HepG2 (cell line): ENCODE data around the gene RPLP2. TPM values are rescaled to one million over a fixed set of nuclear protein-coding genes. Genes with fewer than 3 reads are reported as not detected.

Source experiments
- ATAC-seq: fragments of 200-7000 bp; cut with Tn5 transposase; 3 replicates; pipeline ENCODE4 v1.9.1; 2020; ENCODE audit warnings: mild to moderate bottlenecking, moderate library complexity
- BruUV-seq: library from RNA; stranded (reverse); fragments of 400-500 nt; replicated peaks from 2 replicates; lab custom pipeline; 2021; lab: Mats Ljungman, UMichigan
- CTCF ChIA-PET: fragments of 300-600 bp; formaldehyde crosslinking; extraction: SDS; loops from one replicate; lab custom pipeline; 2021; ENCODE audit warnings: low total read pairs, inconsistent platforms, low intra/inter-chr PET ratio; lab: Yijun Ruan, JAX
- POLR2A ChIA-PET: fragments of 350-600 bp; sonication (Branson Sonifier 250); formaldehyde crosslinking; loops from one replicate; lab custom pipeline; 2020; ENCODE audit warnings: antibody characterized with exemption, inconsistent platforms; lab: Yijun Ruan, JAX
- DNase-seq: peaks from one replicate; pipeline ENCODE4 v3.0.0-alpha.2; 2015; ENCODE audit warnings: low spot score
- FAIRE-seq: peaks from 3 replicates; lab custom pipeline; 2011; peaks lifted over from hg19 to GRCh38; lab: Jason Lieb, UNC
- H2AFZ ChIP-seq: one replicate; pipeline ENCODE4 v1.6.1; 2011; ENCODE audit warnings: low read length, inconsistent platforms
- H3K27ac ChIP-seq: fragments of 300-600 bp; 3 replicates; pipeline ENCODE4 v1.8.0; 2011; ENCODE audit warnings: mixed run types, mild to moderate bottlenecking, mixed read lengths, low read length, inconsistent platforms; ENCODE audit not compliant: insufficient read depth; ENCODE audit errors: extremely low read length
- H3K27me3 ChIP-seq, 2 experiments: fragments of 200-600 bp in 1 of 2; 2 replicates in 1 of 2; 3 replicates in 1 of 2; pipeline versions ENCODE4 v1.6.0 to v1.8.0; 2011; ENCODE audit warnings: low read length in 2 of 2, mild to moderate bottlenecking in 2 of 2, moderate library complexity in 2 of 2, inconsistent platforms in 1 of 2; ENCODE audit not compliant: insufficient read depth in 2 of 2, control insufficient read depth in 1 of 2
- H3K36me3 ChIP-seq, 2 experiments: fragments of 200-600 bp in 1 of 2; replicated peaks in 1 of 2; 2 replicates in 1 of 2; 3 replicates in 1 of 2; pipeline versions ENCODE4 v1.5.1 to v1.8.0; 2011; ENCODE audit warnings: low read length in 2 of 2, inconsistent platforms in 1 of 2; ENCODE audit not compliant: insufficient read depth in 2 of 2, control insufficient read depth in 1 of 2
- H3K4me1 ChIP-seq: 2 replicates; pipeline ENCODE4 v1.5.1; 2012; ENCODE audit warnings: low read length, inconsistent platforms; ENCODE audit not compliant: insufficient read depth
- H3K4me2 ChIP-seq: 2 replicates; pipeline ENCODE4 v1.6.0; 2011; ENCODE audit warnings: low read depth, low read length, inconsistent platforms
- H3K4me3 ChIP-seq, 3 experiments: fragments of 200-600 bp in 1 of 3; sonication (generic), shearing (Covaris generic) in 1 of 3; replicated peaks in 1 of 3; 2 replicates each; pipeline ENCODE4 v1.5.1; 2011 to 2016; ENCODE audit warnings: low read length in 3 of 3, inconsistent platforms in 2 of 3, low read depth in 2 of 3, mild to moderate bottlenecking in 2 of 3, control low read depth in 1 of 3, mixed read lengths in 1 of 3; ENCODE audit not compliant: insufficient read depth in 1 of 3
- H3K79me2 ChIP-seq: one replicate; pipeline ENCODE4 v1.6.1; 2011; ENCODE audit warnings: low read length, inconsistent platforms; ENCODE audit not compliant: insufficient read depth
- H3K9ac ChIP-seq: 2 replicates; pipeline ENCODE4 v1.6.0; 2011; ENCODE audit warnings: mild to moderate bottlenecking, low read depth, low read length, inconsistent platforms; ENCODE audit not compliant: insufficient read depth
- H3K9me3 ChIP-seq: 2 replicates; pipeline ENCODE4 v1.5.1; 2012; ENCODE audit warnings: mild to moderate bottlenecking, low read length
- H4K20me1 ChIP-seq: 2 replicates; pipeline ENCODE4 v1.6.0; 2011; ENCODE audit warnings: inconsistent platforms, mild to moderate bottlenecking, low read length, moderate library complexity; ENCODE audit not compliant: insufficient read depth
- AKAP8 ChIP-seq: sonication (generic); formaldehyde crosslinking; IDR thresholded peaks from 2 replicates; pipeline ENCODE4 v1.5.1; 2020; ENCODE audit warnings: mild to moderate bottlenecking, missing genetic modification reagents
- ASH2L ChIP-seq: fragments of 300-600, 200-600 bp; sonication (generic); IDR thresholded peaks from 2 replicates; pipeline ENCODE4 v1.7.0; 2017; ENCODE audit warnings: low read depth, mild to moderate bottlenecking, moderate library complexity, mixed read lengths, low read length; ENCODE audit not compliant: insufficient read length
- DBP ChIP-seq: sonication (generic); formaldehyde crosslinking; IDR thresholded peaks from 2 replicates; pipeline ENCODE4 v1.4.0; 2020; ENCODE audit warnings: missing genetic modification reagents; ENCODE audit errors: not compliant biosample characterization
- ELF4 ChIP-seq: sonication (generic); formaldehyde crosslinking; IDR thresholded peaks from 2 replicates; pipeline ENCODE4 v1.5.0; 2020; ENCODE audit warnings: missing genetic modification reagents, mild to moderate bottlenecking, moderate library complexity, borderline replicate concordance
- ETV5 ChIP-seq: IDR thresholded peaks from 2 replicates; pipeline ENCODE4 v1.6.1; 2018; ENCODE audit warnings: missing biosample characterization, missing genetic modification reagents, inconsistent platforms, borderline replicate concordance
- FOXM1 ChIP-seq: sonication (generic); formaldehyde crosslinking; IDR thresholded peaks from 2 replicates; pipeline ENCODE4 v1.5.0; 2020; ENCODE audit warnings: missing genetic modification reagents
- HOXA7 ChIP-seq: sonication (generic); formaldehyde crosslinking; IDR thresholded peaks from 2 replicates; pipeline ENCODE4 v1.8.1; 2022; ENCODE audit warnings: mild to moderate bottlenecking, missing genetic modification reagents, moderate library complexity
- JUN ChIP-seq: sonication (generic); formaldehyde crosslinking; IDR thresholded peaks from 2 replicates; pipeline ENCODE4 v1.4.0; 2020; ENCODE audit warnings: mild to moderate bottlenecking, missing genetic modification reagents
- MAFG ChIP-seq: sonication (generic); formaldehyde crosslinking; IDR thresholded peaks from 2 replicates; pipeline ENCODE4 v1.5.1; 2020; ENCODE audit warnings: mild to moderate bottlenecking, missing genetic modification reagents
- MLLT10 ChIP-seq: sonication (generic); formaldehyde crosslinking; IDR thresholded peaks from 2 replicates; pipeline ENCODE4 v1.4.0; 2020; ENCODE audit warnings: missing genetic modification reagents
- MXD4 ChIP-seq: IDR thresholded peaks from 2 replicates; pipeline ENCODE4 v1.6.1; 2016; ENCODE audit warnings: mild to moderate bottlenecking, missing biosample characterization, missing genetic modification reagents
- PREB ChIP-seq: sonication (generic); formaldehyde crosslinking; IDR thresholded peaks from 2 replicates; pipeline ENCODE4 v1.4.0; 2020; ENCODE audit warnings: missing genetic modification reagents
- PRMT3 ChIP-seq: sonication (generic); formaldehyde crosslinking; IDR thresholded peaks from 2 replicates; pipeline ENCODE4 v1.8.1; 2022; ENCODE audit warnings: low read depth, mild to moderate bottlenecking, moderate library complexity, missing genetic modification reagents, borderline replicate concordance
- THAP9 ChIP-seq: sonication (generic); formaldehyde crosslinking; IDR thresholded peaks from 2 replicates; pipeline ENCODE4; 2020; ENCODE audit warnings: missing genetic modification reagents, mild to moderate bottlenecking, borderline replicate concordance
- ZBTB25 ChIP-seq: IDR thresholded peaks from 2 replicates; pipeline ENCODE4 v1.6.1; 2018; ENCODE audit warnings: missing genetic modification reagents
- ZNF263 ChIP-seq: sonication (generic); formaldehyde crosslinking; IDR thresholded peaks from 2 replicates; pipeline ENCODE4 v1.4.0; 2020; ENCODE audit warnings: missing genetic modification reagents
- ZNF784 ChIP-seq: sonication (generic); formaldehyde crosslinking; IDR thresholded peaks from 2 replicates; pipeline ENCODE4 v1.5.1; 2020; ENCODE audit warnings: missing genetic modification reagents, mild to moderate bottlenecking, borderline replicate concordance
- WGBS: methylation state at CpG from one replicate; pipeline ENCODE4 v1.1.6; 2017; ENCODE audit warnings: low lambda C conversion rate; 5-methylcytosine and 5-hydroxymethylcytosine counted together
- in situ Hi-C: cut with HindIII; loops from 2 replicates; pipeline ENCODE4 v1.10.0; 2017; ENCODE audit warnings: low pct_unique_long_range_greater_than_20kb; ENCODE audit not compliant: extremely low pct_ligation_motif_present
- intact Hi-C: fragments of 100-400 bp; cut with micrococcal nuclease; formaldehyde crosslinking; loops from one replicate; pipeline ENCODE4 v1.10.0; 2022; ENCODE audit not compliant: unreplicated experiment
- polyA plus RNA-seq, 8 experiments: library from polyadenylated mRNA; depleted of rRNA in 3 of 8; stranded (reverse) in 7 of 8; unstranded in 1 of 8; fragments of >200 nt; fragmentation: Illumina TruSeq in 4 of 8; extraction: Trizol in 4 of 8; gene quantifications; 2 replicates each; pipeline versions ENCODE4 v1.2.1 to v1.2.3, GENCODE V29; 2011 to 2016; ENCODE audit warnings: low read depth in 4 of 8, missing spikeins in 1 of 8, mixed read lengths in 1 of 8; ENCODE audit not compliant: insufficient read depth in 1 of 8
- total RNA-seq, 5 experiments: library from RNA; depleted of rRNA; stranded (reverse); fragments of >200 nt; fragmentation: Illumina TruSeq; extraction: Trizol; gene quantifications; 2 replicates each; pipeline ENCODE4 v1.2.3, GENCODE V29; 2016; ENCODE audit warnings: low read depth in 1 of 5

The RPLP2 gene
- total and polyA plus RNA-seq, 2 of the 13 experiments (the other 11 are each of a cell fraction or from before 2014, with no cell fraction given): 978 to 2,106 TPM

- TF ChIP-seq ZNF263 (CRISPR knock-in tag) (no peak), HOXA7 (CRISPR knock-in tag) (no peak), THAP9 (CRISPR knock-in tag) (no peak), ASH2L (no peak), MXD4 (CRISPR knock-in tag) (no peak), ZNF784 (CRISPR knock-in tag) (no peak), PREB (no peak), ETV5 (CRISPR knock-in tag) (no peak), ZBTB25 (CRISPR knock-in tag) (no peak), DBP (CRISPR knock-in tag) (no peak), PRMT3 (CRISPR knock-in tag) (no peak), AKAP8 (no peak), JUN (CRISPR knock-in tag) (no peak), MAFG (no peak), MLLT10 (CRISPR knock-in tag) (no peak), FOXM1 (no peak), ELF4 (CRISPR knock-in tag) (no peak)
- TF ChIP-seq, all 625 proteins: peak for 0
- no peaks in the 10 kb centered on the region; a peak in 1 of 5 replicates for H3K36me3 ChIP-seq
- peaks cover 21% of the 10 kb centered on the region for H3K4me1 ChIP-seq
- no peaks in the 10 kb centered on the region for H3K9me3 ChIP-seq
- peaks cover 0 to 2% of the 10 kb centered on the region in 2 experiments; a peak in 2 of 5 replicates for H3K27me3 ChIP-seq
- no TSS peak for BruUV-seq
- no peak for ATAC-seq
- ChIA-PET CTCF (no interaction called here), POLR2A (no interaction called here)
- FAIRE-seq: no peak
- H2AFZ ChIP-seq: no peak overlapping the region
- no peak overlapping the region for H3K4me3 ChIP-seq
- H4K20me1 ChIP-seq: no peaks in the 10 kb centered on the region
- peaks cover 4% of the 10 kb centered on the region for H3K79me2 ChIP-seq
- intact Hi-C loops: no loop called here
- no peak overlapping the region for H3K27ac ChIP-seq
- H3K4me2 ChIP-seq: no peak overlapping the region
- no peak overlapping the region for H3K9ac ChIP-seq
- WGBS: 96% methylated on average over 6 of the region's 15 CpGs
- in situ Hi-C loops: no loop called here
- no peak for DNase-seq
Measured at GRCh38 chr11:792535-792821, 17.3 kb upstream of the RPLP2 start.
